Measurements from ENCODE around the gene HYDIN. TPM values are rescaled to one million over a fixed set of nuclear protein-coding genes. Genes with fewer than 3 reads are reported as not detected.
"Not testable (repeated sequence)": the region's sequence is repeated elsewhere in the genome, so short reads cannot be mapped to it uniquely, and the experiment has no call there.

The HYDIN gene
- total RNA-seq, 4 donors from 2014 or later, result 0.35 to 10.3 (median 4.3) TPM

GRCh38 chr16:70954922-70955321 lies 275.6 kb downstream of the HYDIN start:
- not testable (repeated sequence) for H3K9me3 ChIP-seq, H3K4me3 ChIP-seq, H3K27ac ChIP-seq, H3K36me3 ChIP-seq, H3K27me3 ChIP-seq, ATAC-seq, H3K4me1 ChIP-seq
- WGBS, 2 donors (ENCODE audit: low coverage in 1 of 2), result 83% methylated on average over 1 of the region's 4 CpGs; no CpG with 5 or more reads in 1 of the 2 donors

- not testable (repeated sequence) for H3K27ac ChIP-seq, H3K4me3 ChIP-seq, H3K36me3 ChIP-seq, H3K27me3 ChIP-seq, H3K4me1 ChIP-seq, ATAC-seq, H3K9me3 ChIP-seq
- no CpG with 5 or more reads among the region's 5 CpGs for WGBS, 2 donors (ENCODE audit: low coverage in 1 of 2)
Observed at GRCh38 chr16:70953824-70954223, 276.7 kb downstream of the HYDIN start.

GRCh38 chr16:70943551-70943950 lies 287.0 kb downstream of the HYDIN start:
- H3K27me3 ChIP-seq, H3K9me3 ChIP-seq, ATAC-seq, H3K27ac ChIP-seq, H3K4me3 ChIP-seq, H3K4me1 ChIP-seq, H3K36me3 ChIP-seq: not testable (repeated sequence)
- WGBS, 2 donors (ENCODE audit: low coverage in 1 of 2), result 33% methylated on average over 5 of the region's 15 CpGs; no CpG with 5 or more reads in 1 of the 2 donors

- not testable (repeated sequence) for H3K36me3 ChIP-seq, H3K27ac ChIP-seq, H3K27me3 ChIP-seq, ATAC-seq, H3K4me3 ChIP-seq, H3K9me3 ChIP-seq, H3K4me1 ChIP-seq
- no CpG with 5 or more reads among the region's 7 CpGs for WGBS, 2 donors (ENCODE audit: low coverage in 1 of 2)
Observed at GRCh38 chr16:70939690-70940359, 290.7 kb downstream of the HYDIN start.

DNA sequence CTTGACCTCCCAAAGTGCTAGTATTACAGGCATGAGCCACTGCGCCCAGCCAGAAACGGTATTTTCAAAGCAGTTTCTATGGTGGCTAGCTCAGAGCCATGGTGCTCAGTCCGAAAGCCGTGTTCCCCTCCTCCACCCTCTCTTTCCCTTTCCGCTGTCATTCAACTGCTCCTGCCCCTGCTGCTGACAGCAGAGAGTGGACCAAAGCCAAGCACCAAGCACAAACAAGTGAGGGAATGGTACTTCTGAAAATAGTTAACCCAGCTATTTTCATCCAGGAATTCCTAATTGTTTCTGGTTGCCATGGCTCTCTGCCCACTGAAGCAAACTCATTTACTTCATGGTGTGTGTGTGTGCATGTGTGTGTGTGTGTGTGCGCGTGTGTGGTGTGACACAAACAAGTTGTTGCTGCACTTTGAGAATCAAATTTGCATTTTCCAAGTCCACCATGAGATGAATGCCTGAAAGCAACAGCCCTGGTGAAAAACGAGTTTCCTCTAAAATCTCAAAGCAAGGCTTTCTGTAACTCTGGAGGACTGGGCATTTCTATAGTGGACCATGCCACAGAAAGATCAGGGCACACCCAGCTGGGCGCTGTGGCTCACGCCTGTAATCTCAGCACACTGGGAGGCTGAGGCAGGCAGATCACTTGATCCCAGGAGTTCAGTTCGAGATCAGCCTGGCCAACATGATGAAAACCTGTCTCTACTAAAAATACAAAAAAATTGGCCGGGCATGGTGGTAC lies 293.6 kb downstream of the HYDIN start:
- ATAC-seq, H3K27me3 ChIP-seq, H3K4me3 ChIP-seq, H3K36me3 ChIP-seq, H3K9me3 ChIP-seq, H3K4me1 ChIP-seq, H3K27ac ChIP-seq: not testable (repeated sequence)
- 47% methylated on average over 3 of the region's 12 CpGs; no CpG with 5 or more reads in 1 of the 2 donors for WGBS, 2 donors (ENCODE audit: low coverage in 1 of 2)

GRCh38 chr16:70935325-70935724 lies 295.2 kb downstream of the HYDIN start:
- H3K9me3 ChIP-seq, H3K4me1 ChIP-seq, H3K27me3 ChIP-seq, ATAC-seq, H3K36me3 ChIP-seq, H3K27ac ChIP-seq, H3K4me3 ChIP-seq: not testable (repeated sequence)
- WGBS, 2 donors (ENCODE audit: low coverage in 1 of 2), result no CpG with 5 or more reads among the region's 4 CpGs

DNA sequence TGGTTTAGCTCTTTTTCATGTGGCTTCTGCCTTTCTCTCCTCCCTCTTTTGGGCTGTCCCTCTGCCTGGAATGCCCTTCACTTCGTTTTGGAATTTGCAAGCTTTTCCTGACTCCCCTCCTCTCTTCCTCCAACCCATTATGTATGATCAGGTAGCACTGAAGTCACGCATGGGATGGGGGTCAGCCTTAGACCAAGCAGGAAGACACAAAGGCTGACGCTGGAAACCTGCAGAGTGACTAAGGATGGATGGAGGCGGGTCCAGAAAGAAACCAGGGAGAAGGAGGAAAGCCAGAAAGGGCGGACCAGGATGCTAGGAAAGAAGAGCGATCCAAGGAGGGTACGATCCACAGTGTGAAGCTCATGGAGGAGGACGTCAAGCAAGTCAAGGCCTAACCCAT lies 296.8 kb downstream of the HYDIN start:
- WGBS, 2 donors (ENCODE audit: low coverage in 1 of 2), result 71 to 85% methylated on average over 3 to 6 of the region's 8 CpGs
- H3K36me3 ChIP-seq, H3K4me1 ChIP-seq, H3K9me3 ChIP-seq, H3K4me3 ChIP-seq, ATAC-seq, H3K27me3 ChIP-seq, H3K27ac ChIP-seq: not testable (repeated sequence)

- not testable (repeated sequence) for H3K36me3 ChIP-seq, H3K9me3 ChIP-seq, H3K27me3 ChIP-seq, H3K4me3 ChIP-seq, H3K4me1 ChIP-seq, H3K27ac ChIP-seq, ATAC-seq
Observed at GRCh38 chr16:70930757-70931156, 299.8 kb downstream of the HYDIN start.

GRCh38 chr16:70922164-70922563 lies 308.4 kb downstream of the HYDIN start:
- not testable (repeated sequence) for H3K9me3 ChIP-seq, H3K27ac ChIP-seq, H3K4me1 ChIP-seq, H3K27me3 ChIP-seq, ATAC-seq, H3K4me3 ChIP-seq, H3K36me3 ChIP-seq
- WGBS, 2 donors (ENCODE audit: low coverage in 1 of 2), result 17 to 18% methylated on average over 1 to 3 of the region's 6 CpGs

- not testable (repeated sequence) for H3K27ac ChIP-seq, ATAC-seq, H3K4me3 ChIP-seq, H3K9me3 ChIP-seq, H3K4me1 ChIP-seq, H3K36me3 ChIP-seq, H3K27me3 ChIP-seq
- 87 to 95% methylated on average over 4 to 9 of the region's 22 CpGs for WGBS, 2 donors (ENCODE audit: low coverage in 1 of 2)
Observed at GRCh38 chr16:70920661-70921060, 309.9 kb downstream of the HYDIN start.

- not testable (repeated sequence) for H3K4me3 ChIP-seq, H3K36me3 ChIP-seq, H3K27me3 ChIP-seq, H3K4me1 ChIP-seq, H3K9me3 ChIP-seq, ATAC-seq, H3K27ac ChIP-seq
- WGBS, 2 donors (ENCODE audit: low coverage in 1 of 2), result no CpG with 5 or more reads among the region's 1 CpG
Observed at GRCh38 chr16:70888208-70888607, 342.3 kb downstream of the HYDIN start.

DNA sequence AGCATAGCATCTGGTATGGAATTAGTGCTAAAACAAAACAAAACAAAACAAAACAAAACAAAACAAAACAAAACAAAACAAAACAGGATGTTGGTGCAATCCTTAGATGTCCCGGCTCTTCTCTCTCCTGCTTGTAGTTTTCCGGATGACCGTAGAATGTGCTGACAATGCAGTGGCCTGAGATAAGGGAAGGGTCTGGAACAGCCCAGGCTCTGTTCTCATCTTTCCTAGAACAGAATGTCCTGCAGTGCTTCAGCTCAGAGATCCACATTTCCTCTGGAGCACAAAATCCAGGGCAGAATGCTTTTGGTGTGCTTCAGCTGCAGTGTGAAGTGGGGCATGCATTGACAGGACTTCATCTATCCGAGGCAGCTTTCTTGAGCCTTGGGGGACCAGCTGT lies 345.9 kb downstream of the HYDIN start:
- not testable (repeated sequence) for H3K27me3 ChIP-seq, H3K9me3 ChIP-seq, H3K36me3 ChIP-seq, ATAC-seq, H3K27ac ChIP-seq, H3K4me3 ChIP-seq, H3K4me1 ChIP-seq
- WGBS, 2 donors (ENCODE audit: low coverage in 1 of 2), result 82% methylated on average over 3 of the region's 4 CpGs; no CpG with 5 or more reads in 1 of the 2 donors

- not testable (repeated sequence) for H3K27me3 ChIP-seq, H3K4me3 ChIP-seq, H3K9me3 ChIP-seq, H3K4me1 ChIP-seq, ATAC-seq, H3K27ac ChIP-seq, H3K36me3 ChIP-seq
- WGBS, 2 donors (ENCODE audit: low coverage in 1 of 2), result 80% methylated on average over 1 of the region's 8 CpGs; no CpG with 5 or more reads in 1 of the 2 donors
Observed at GRCh38 chr16:70882311-70882710, 348.2 kb downstream of the HYDIN start.

- not testable (repeated sequence) for H3K27me3 ChIP-seq, H3K4me3 ChIP-seq
Observed at GRCh38 chr16:70877895-70878294, 352.6 kb downstream of the HYDIN start.

More at GRCh38 chr16:70877895-70878294, 352.6 kb downstream of the HYDIN start:
- WGBS, 2 donors (ENCODE audit: low coverage in 1 of 2), result 53 to 62% methylated on average over 3 of the region's 5 CpGs
- H3K27ac ChIP-seq, H3K4me1 ChIP-seq, H3K36me3 ChIP-seq, ATAC-seq, H3K9me3 ChIP-seq: not testable (repeated sequence)

All from gastroesophageal sphincter (tissue), 4 donors.